Measurements from ENCODE around the gene PTGES3.

The PTGES3 gene

GRCh38 chr12:56679883-56680575, 8.1 kb downstream of the PTGES3 start:
- no peak overlapping the region for H3K4me3 ChIP-seq (ENCODE audit: low read depth, low read length)
- ChIA-PET CTCF (interaction anchor here (0.6 kb wide), 1 partner anchor 15 kb away, joined by 4 read pairs; no protein-coding TSS in a partner anchor), POLR2A (no interaction called here)
- TF ChIP-seq CTCF (IDR thresholded peaks at IDR 0.05; ENCODE audit: insufficient read depth, low read length, missing control alignments) = no peak
- DNase-seq (ENCODE audit: low read depth, low spot score) = no peak

GRCh38 chr12:56678852-56679251, 9.2 kb downstream of the PTGES3 start:
- no peak overlapping the region for H3K4me3 ChIP-seq (ENCODE audit: low read depth, low read length)
- ChIA-PET POLR2A (no interaction called here), CTCF (no interaction called here)
- TF ChIP-seq CTCF (IDR thresholded peaks at IDR 0.05; ENCODE audit: insufficient read depth, low read length, missing control alignments) = no peak
- DNase-seq (ENCODE audit: low read depth, low spot score) = no peak

- no peak for TF ChIP-seq CTCF (IDR thresholded peaks at IDR 0.05; ENCODE audit: insufficient read depth, low read length, missing control alignments)
- no peak for DNase-seq (ENCODE audit: low read depth, low spot score)
- POLR2A ChIA-PET = interaction anchor here (0.7 kb wide), 1 partner anchor 34 kb away, joined by 3 read pairs; no protein-coding TSS in a partner anchor
- H3K4me3 ChIP-seq (ENCODE audit: low read depth, low read length) = no peak overlapping the region
- CTCF ChIA-PET = interaction anchor here (1.9 kb wide), 1 partner anchor 41 kb away, joined by 8 read pairs; no protein-coding TSS in a partner anchor
Measured at GRCh38 chr12:56677680-56678079, 10.4 kb downstream of the PTGES3 start.

GRCh38 chr12:56676851-56677580, 11.1 kb downstream of the PTGES3 start:
- ChIA-PET POLR2A (interaction anchor here (0.7 kb wide), 1 partner anchor 34 kb away, joined by 3 read pairs; no protein-coding TSS in a partner anchor), CTCF (interaction anchor here (1.9 kb wide), 1 partner anchor 40 kb away, joined by 8 read pairs; no protein-coding TSS in a partner anchor)
- DNase-seq (ENCODE audit: low read depth, low spot score) = no peak
- H3K4me3 ChIP-seq (ENCODE audit: low read depth, low read length) = no peak overlapping the region
- TF ChIP-seq CTCF (IDR thresholded peaks at IDR 0.05; ENCODE audit: insufficient read depth, low read length, missing control alignments) = no peak

GRCh38 chr12:56671608-56672007, 16.5 kb downstream of the PTGES3 start:
- POLR2A ChIA-PET = no interaction called here
- DNase-seq (ENCODE audit: low read depth, low spot score) = no peak
- CTCF ChIA-PET = no interaction called here
- no peak overlapping the region for H3K4me3 ChIP-seq (ENCODE audit: low read depth, low read length)
- TF ChIP-seq CTCF (IDR thresholded peaks at IDR 0.05; ENCODE audit: insufficient read depth, low read length, missing control alignments) = no peak

- no peak overlapping the region for H3K4me3 ChIP-seq (ENCODE audit: low read depth, low read length)
- ChIA-PET CTCF (interaction anchor here (0.6 to 1.1 kb wide), 4 partner anchors 13 to 453 kb away, joined by 3 to 4 read pairs (median 3); no protein-coding TSS in a partner anchor), POLR2A (no interaction called here)
- no peak for DNase-seq (ENCODE audit: low read depth, low spot score)
- no peak for TF ChIP-seq CTCF (IDR thresholded peaks at IDR 0.05; ENCODE audit: insufficient read depth, low read length, missing control alignments)
Measured at GRCh38 chr12:56670836-56671235, 17.2 kb downstream of the PTGES3 start.

Measured in AG04449 (cell line).